Activated CD8-positive, alpha-beta T cell treated with anti-CD3 and anti-CD28 coated beads for 36 hours (primary cell): ENCODE measurements around the gene NEK7. TPM values are rescaled to one million over a fixed set of nuclear protein-coding genes. Genes with fewer than 3 reads are reported as not detected.

Experiments
- ATAC-seq: fragments of 200-7000 bp; cut with Tn5 transposase; one replicate; pipeline ENCODE4 v1.10.0; 2021; ENCODE audit warnings: mild to moderate bottlenecking, moderate library complexity
- CTCF ChIA-PET: fragments of 350-600 bp; sonication (Branson Sonifier 250); formaldehyde crosslinking; loops from one replicate; lab custom pipeline; 2021; ENCODE audit warnings: antibody characterized with exemption; lab: Charles Lee
- POLR2A ChIA-PET: fragments of 350-600 bp; sonication (Branson Sonifier 250); formaldehyde crosslinking; loops from one replicate; lab custom pipeline; 2021; ENCODE audit warnings: antibody characterized with exemption; lab: Charles Lee
- DNase-seq: peaks from one replicate; pipeline ENCODE4 v3.0.0-alpha.2; 2020
- H3K27ac Mint-ChIP-seq: one replicate; pipeline ENCODE4 v1.8.0; 2021; ENCODE audit warnings: mild to moderate bottlenecking, mixed read lengths
- H3K27me3 Mint-ChIP-seq: one replicate; pipeline ENCODE4 v1.8.0; 2021; ENCODE audit warnings: mixed read lengths
- H3K36me3 Mint-ChIP-seq: one replicate; pipeline ENCODE4 v1.8.0; 2021; ENCODE audit warnings: low read depth, mixed read lengths
- H3K4me1 Mint-ChIP-seq: one replicate; pipeline ENCODE4 v1.8.0; 2021; ENCODE audit warnings: low read depth, mixed read lengths
- H3K4me3 Mint-ChIP-seq: one replicate; pipeline ENCODE4 v1.8.0; 2021; ENCODE audit warnings: mild to moderate bottlenecking, moderate library complexity, mixed read lengths
- H3K9me3 Mint-ChIP-seq: one replicate; pipeline ENCODE4 v1.8.0; 2021; ENCODE audit warnings: mixed read lengths
- intact Hi-C: fragments of 100-400 bp; cut with micrococcal nuclease; formaldehyde crosslinking; loops from one replicate; pipeline ENCODE4 v1.10.0; 2022
- total RNA-seq, 2 experiments: library from RNA; stranded (reverse); gene quantifications; one replicate each; pipeline ENCODE4 v1.2.3, GENCODE V29; 2021
- TF ChIP-seq, protein P1 (sequence below): fragments of 200-600 bp; IDR thresholded peaks from one replicate; pipeline ENCODE4 v1.8.0; 2022; ENCODE audit warnings: antibody characterized with exemption, mild to moderate bottlenecking

Gene NEK7
- total RNA-seq, 2 experiments from 2014 or later, result 71.4 to 76.4 TPM

DNA sequence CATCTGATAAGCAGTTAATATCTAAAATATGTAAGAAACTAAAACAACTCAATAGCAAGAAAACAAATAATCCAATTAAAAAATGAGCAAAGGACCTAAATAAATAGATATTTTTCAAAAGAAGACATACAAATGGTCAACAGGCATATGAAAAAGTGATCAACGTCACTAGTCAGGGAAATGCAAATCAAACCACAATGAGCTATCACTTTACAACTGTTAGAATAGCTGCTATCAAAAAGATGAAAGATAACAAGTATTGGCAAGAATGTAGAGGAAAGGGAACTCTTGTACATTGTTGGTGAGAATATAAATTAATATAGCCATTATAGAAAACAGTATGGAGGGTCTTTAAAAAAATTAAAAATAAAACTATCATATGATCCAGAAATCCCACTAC, 40.7 kb upstream of the NEK7 start:
- TF ChIP-seq, protein P1, sequence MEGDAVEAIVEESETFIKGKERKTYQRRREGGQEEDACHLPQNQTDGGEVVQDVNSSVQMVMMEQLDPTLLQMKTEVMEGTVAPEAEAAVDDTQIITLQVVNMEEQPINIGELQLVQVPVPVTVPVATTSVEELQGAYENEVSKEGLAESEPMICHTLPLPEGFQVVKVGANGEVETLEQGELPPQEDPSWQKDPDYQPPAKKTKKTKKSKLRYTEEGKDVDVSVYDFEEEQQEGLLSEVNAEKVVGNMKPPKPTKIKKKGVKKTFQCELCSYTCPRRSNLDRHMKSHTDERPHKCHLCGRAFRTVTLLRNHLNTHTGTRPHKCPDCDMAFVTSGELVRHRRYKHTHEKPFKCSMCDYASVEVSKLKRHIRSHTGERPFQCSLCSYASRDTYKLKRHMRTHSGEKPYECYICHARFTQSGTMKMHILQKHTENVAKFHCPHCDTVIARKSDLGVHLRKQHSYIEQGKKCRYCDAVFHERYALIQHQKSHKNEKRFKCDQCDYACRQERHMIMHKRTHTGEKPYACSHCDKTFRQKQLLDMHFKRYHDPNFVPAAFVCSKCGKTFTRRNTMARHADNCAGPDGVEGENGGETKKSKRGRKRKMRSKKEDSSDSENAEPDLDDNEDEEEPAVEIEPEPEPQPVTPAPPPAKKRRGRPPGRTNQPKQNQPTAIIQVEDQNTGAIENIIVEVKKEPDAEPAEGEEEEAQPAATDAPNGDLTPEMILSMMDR, result no peak
- DNase-seq (no peak), ATAC-seq (no peak)
- H3K9me3 Mint-ChIP-seq, result no peaks in the 10 kb centered on the region
- ChIA-PET CTCF (interaction anchor here (1.2 to 1.9 kb wide), 2 partner anchors 14 to 28 kb away, joined by 4 to 10 read pairs; no protein-coding TSS in a partner anchor), POLR2A (no interaction called here)
- no peak overlapping the region for H3K4me3 Mint-ChIP-seq
- H3K36me3 Mint-ChIP-seq, result no peaks in the 10 kb centered on the region
- no peaks in the 10 kb centered on the region for H3K4me1 Mint-ChIP-seq
- H3K27ac Mint-ChIP-seq, result no peak overlapping the region
- H3K27me3 Mint-ChIP-seq, result peaks cover 2% of the 10 kb centered on the region
- intact Hi-C loops, result no loop called here

- Mint-ChIP-seq H3K36me3 (no peaks in the 10 kb centered on the region), H3K27ac (no peak overlapping the region), H3K4me3 (no peak overlapping the region), H3K4me1 (no peaks in the 10 kb centered on the region), H3K9me3 (no peaks in the 10 kb centered on the region), H3K27me3 (peaks cover 2% of the 10 kb centered on the region)
- TF ChIP-seq, protein P1, result no peak
- CTCF ChIA-PET, result interaction anchor here (1.2 to 1.9 kb wide), 2 partner anchors 14 to 29 kb away, joined by 4 to 10 read pairs; no protein-coding TSS in a partner anchor
- DNase-seq (no peak), ATAC-seq (no peak)
- POLR2A ChIA-PET, result no interaction called here
- intact Hi-C loops, result no loop called here
Observed at GRCh38 chr1:198116469-198116868, 40.3 kb upstream of the NEK7 start.

DNA sequence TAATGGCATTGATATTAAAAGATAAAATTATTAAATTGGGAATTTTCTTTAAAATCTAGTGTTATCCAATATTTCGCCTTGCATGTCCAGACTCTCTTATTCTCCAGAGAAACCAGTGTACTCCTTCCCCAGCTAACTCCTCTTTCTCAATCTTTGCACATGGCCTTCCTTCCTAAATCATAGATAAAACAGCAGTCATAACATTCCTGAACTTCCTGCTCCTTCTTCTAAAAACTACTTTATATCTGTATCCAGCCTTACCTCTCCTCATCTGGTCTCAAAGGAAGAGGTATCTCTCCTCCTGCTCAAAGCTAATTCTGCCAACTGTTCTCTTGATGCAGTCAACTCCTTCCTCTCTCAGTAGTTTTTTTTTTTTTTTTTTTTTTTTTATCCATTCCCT, 39.5 kb upstream of the NEK7 start:
- intact Hi-C loops, result no loop called here
- DNase-seq (no peak), ATAC-seq (no peak)
- H3K4me1 Mint-ChIP-seq, result no peaks in the 10 kb centered on the region
- H3K4me3 Mint-ChIP-seq, result no peak overlapping the region
- ChIA-PET CTCF (interaction anchor here (1.2 to 1.9 kb wide), 2 partner anchors 15 to 29 kb away, joined by 4 to 10 read pairs; no protein-coding TSS in a partner anchor), POLR2A (interaction anchor here (0.6 kb wide), 1 partner anchor 314 kb away, joined by 3 read pairs; no protein-coding TSS in a partner anchor)
- H3K27ac Mint-ChIP-seq, result no peak overlapping the region
- no peaks in the 10 kb centered on the region for H3K36me3 Mint-ChIP-seq
- H3K27me3 Mint-ChIP-seq, result peaks cover 2% of the 10 kb centered on the region
- TF ChIP-seq, protein P1, result no peak
- H3K9me3 Mint-ChIP-seq, result no peaks in the 10 kb centered on the region

DNA sequence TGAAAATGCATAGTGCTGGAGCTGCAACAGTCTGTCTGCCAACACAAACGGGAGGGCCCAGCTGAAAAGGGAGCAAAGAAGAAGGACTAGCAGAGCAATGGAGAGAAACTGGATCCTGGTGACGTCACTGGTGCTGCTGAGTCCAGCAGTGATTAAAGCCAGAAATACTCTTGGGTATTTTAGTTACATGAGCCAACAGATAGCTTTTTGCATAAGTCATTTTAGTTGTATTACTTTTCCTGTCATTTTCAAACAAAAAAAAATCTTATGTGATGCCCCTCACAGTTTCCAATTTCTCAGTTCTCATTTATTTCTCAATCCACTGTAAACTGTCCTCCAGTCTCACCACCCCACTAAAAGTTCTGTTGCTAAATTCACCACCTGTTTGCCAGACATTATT, 38.7 kb upstream of the NEK7 start:
- Mint-ChIP-seq H3K27me3 (peaks cover 2% of the 10 kb centered on the region), H3K36me3 (no peaks in the 10 kb centered on the region), H3K4me3 (no peak overlapping the region), H3K4me1 (no peaks in the 10 kb centered on the region), H3K27ac (no peak overlapping the region), H3K9me3 (no peaks in the 10 kb centered on the region)
- DNase-seq, result no peak
- CTCF ChIA-PET, result interaction anchor here (1.7 kb wide), 1 partner anchor 16 kb away, joined by 5 read pairs; no protein-coding TSS in a partner anchor
- intact Hi-C loops, result no loop called here
- TF ChIP-seq, protein P1, result no peak
- no peak for ATAC-seq
- POLR2A ChIA-PET, result interaction anchor here (1.1 kb wide), 2 partner anchors 11 to 16 kb away, joined by 3 read pairs; no protein-coding TSS in a partner anchor

GRCh38 chr1:198119906-198120305, 36.9 kb upstream of the NEK7 start:
- TF ChIP-seq, protein P1, result no peak
- Mint-ChIP-seq H3K4me3 (no peak overlapping the region), H3K4me1 (no peaks in the 10 kb centered on the region), H3K27ac (no peak overlapping the region), H3K27me3 (peaks cover 2% of the 10 kb centered on the region), H3K9me3 (no peaks in the 10 kb centered on the region), H3K36me3 (no peaks in the 10 kb centered on the region)
- intact Hi-C loops, result no loop called here
- ChIA-PET CTCF (interaction anchor here (0.7 to 1.7 kb wide), 3 partner anchors 15 to 251 kb away, joined by 3 to 5 read pairs (median 4); no protein-coding TSS in a partner anchor), POLR2A (no interaction called here)
- DNase-seq (no peak), ATAC-seq (no peak)
